Activated T-helper 1 cell treated with Interleukin-2 at 50 U/mL for 16 hours (primary cell): ENCODE data around the gene CPEB2.

Experiments
- DNase-seq: peaks from one replicate; pipeline ENCODE4 v3.0.0-alpha.2; 2020; ENCODE audit warnings: low read depth

CPEB2 gene

GRCh38 chr4:15010038-15010585 lies 7.8 kb downstream of the CPEB2 start:
- DNase-seq: no peak

GRCh38 chr4:15011166-15011565 lies 8.9 kb downstream of the CPEB2 start:
- DNase-seq: no peak

GRCh38 chr4:15012017-15012788 lies 9.9 kb downstream of the CPEB2 start:
- DNase-seq: no peak

- no peak for DNase-seq
These were observed 11.3 kb downstream of the CPEB2 start for GRCh38 chr4:15013585-15013984.

- DNase-seq: no peak
These were observed 12.9 kb downstream of the CPEB2 start for GRCh38 chr4:15015170-15015569.

GRCh38 chr4:15018361-15018760 lies 16.1 kb downstream of the CPEB2 start:
- DNase-seq: no peak

GRCh38 chr4:15020502-15021286 lies 18.4 kb downstream of the CPEB2 start:
- no peak for DNase-seq

- DNase-seq: no peak
These were observed 19.0 kb downstream of the CPEB2 start for GRCh38 chr4:15021311-15021710.

GRCh38 chr4:15021946-15022345 lies 19.7 kb downstream of the CPEB2 start:
- no peak for DNase-seq

- no peak for DNase-seq
These were observed 22.1 kb downstream of the CPEB2 start for GRCh38 chr4:15024386-15024785.

- no peak for DNase-seq
These were observed 23.4 kb downstream of the CPEB2 start for GRCh38 chr4:15025693-15026092.

GRCh38 chr4:15027921-15028435 lies 25.7 kb downstream of the CPEB2 start:
- DNase-seq: no peak

GRCh38 chr4:15031197-15031596 lies 28.9 kb downstream of the CPEB2 start:
- no peak for DNase-seq

GRCh38 chr4:15031993-15032675 lies 29.9 kb downstream of the CPEB2 start:
- DNase-seq: no peak

GRCh38 chr4:15034071-15034764 lies 31.9 kb downstream of the CPEB2 start:
- no peak for DNase-seq

- DNase-seq: no peak
These were observed 32.9 kb downstream of the CPEB2 start for GRCh38 chr4:15035159-15035558.

GRCh38 chr4:15037923-15038541 lies 35.8 kb downstream of the CPEB2 start:
- no peak for DNase-seq

GRCh38 chr4:15040916-15041463 lies 38.7 kb downstream of the CPEB2 start:
- DNase-seq: no peak

GRCh38 chr4:15042529-15043167 lies 40.4 kb downstream of the CPEB2 start:
- DNase-seq: no peak

GRCh38 chr4:15043226-15043625 lies 40.9 kb downstream of the CPEB2 start:
- DNase-seq: no peak
